ELF-1 (cell line): ENCODE results near the gene DHDDS.
"Not testable (repeated sequence)": the region's sequence is repeated elsewhere in the genome, so short reads cannot be mapped to it uniquely, and the experiment has no call there.

ENCODE experiments used
- DNase-seq: peaks from one replicate; pipeline ENCODE4 v3.0.0-alpha.2; 2016; ENCODE audit warnings: low read depth, low spot score

The DHDDS gene

DNA sequence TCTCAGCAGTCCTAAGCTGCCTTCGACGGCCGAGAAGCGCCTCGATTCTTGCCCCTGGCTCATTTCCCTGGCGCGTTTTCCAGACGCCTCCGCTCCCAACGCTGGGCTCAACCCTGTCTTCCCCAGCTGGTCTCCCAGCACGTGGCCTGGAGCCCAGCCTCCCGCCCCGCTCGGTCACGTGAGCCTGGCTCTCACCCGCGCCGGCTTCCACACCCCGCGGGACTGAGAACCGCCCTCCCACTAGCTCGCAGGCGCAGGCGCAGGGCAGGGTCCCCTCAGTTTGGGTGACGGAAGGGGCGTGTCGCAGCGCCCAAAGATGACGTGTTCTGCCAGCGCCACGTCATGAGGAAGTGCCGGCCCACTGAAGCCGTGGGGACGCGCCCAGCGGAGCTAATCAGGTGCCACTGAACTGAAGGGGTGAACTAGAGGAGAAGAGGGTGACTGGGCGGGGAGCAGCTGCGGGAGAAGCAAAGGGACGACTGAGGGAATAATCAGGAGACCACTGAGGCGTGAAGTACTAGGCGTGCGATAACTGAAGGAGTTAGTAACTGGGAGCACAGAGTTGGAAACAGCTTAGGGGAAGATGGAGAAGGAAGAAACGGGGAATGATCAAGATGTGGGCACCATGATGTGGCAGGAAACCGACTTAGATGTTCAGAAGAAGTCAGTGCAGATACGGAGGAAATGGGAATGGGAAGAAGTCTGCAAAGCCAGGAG, at the start of gene DHDDS:
Gene DHDDS, plus strand, starts transcription at position 343 of the 717 bp plus-strand sequence. CDS start 625 bp downstream, outside the sequence.
- peak; percentile 99 for DNase-seq

GRCh38 chr1:26384076-26384475, 48.0 kb upstream of the DHDDS start:
- no peak for DNase-seq

DNA sequence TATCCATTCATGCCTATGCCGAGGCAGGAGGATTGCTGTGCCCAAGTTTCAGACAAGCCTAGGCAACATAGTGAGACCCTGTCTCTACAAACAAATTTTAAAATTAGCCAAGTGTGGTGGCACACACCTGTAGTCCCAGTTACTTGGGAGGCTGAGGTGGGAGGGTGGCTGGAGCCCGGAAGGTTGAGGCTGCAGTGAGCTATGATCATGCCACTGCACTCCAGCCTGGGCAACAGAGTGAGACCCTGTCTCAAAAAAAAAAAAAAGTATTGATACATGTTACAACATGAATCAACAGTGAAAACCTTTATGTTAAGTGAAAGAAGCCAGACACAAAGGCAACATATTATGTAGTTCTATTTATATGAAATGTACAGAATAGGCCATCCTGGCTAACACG, 47.1 kb upstream of the DHDDS start:
- not testable (repeated sequence) for DNase-seq

- no peak for DNase-seq
Observed at GRCh38 chr1:26387447-26387846, 44.7 kb upstream of the DHDDS start.

DNA sequence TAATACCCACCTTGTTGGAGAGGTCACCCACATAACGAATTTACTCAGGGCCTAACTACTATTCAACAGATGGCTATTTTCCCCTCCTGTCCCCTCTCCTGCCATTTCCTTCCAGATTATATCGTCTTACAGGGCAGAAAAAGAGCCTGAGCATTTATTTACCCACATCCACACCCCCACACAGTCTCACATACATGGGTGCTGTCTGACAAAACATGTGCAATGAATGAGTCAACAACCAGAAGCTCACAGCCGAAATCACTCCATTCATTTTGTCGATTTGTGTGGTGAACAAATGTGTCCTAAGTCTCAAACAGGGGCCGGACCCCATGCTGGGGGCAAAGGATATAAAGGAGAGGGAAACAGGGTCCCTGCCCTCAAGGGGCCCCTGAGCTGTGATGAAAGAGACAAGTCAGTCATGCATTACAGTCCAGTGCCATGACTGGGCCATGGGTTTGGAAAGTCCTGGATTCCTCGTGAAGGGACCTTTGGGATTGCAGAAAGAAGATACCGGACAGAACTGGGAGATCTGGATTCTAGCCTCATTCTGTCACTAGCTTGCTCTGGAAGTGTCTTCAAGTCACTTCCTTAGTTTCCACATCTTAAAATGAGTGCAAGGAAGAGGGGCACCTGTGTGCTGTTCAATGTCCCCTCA, 43.2 kb upstream of the DHDDS start:
- DNase-seq, result no peak

DNA sequence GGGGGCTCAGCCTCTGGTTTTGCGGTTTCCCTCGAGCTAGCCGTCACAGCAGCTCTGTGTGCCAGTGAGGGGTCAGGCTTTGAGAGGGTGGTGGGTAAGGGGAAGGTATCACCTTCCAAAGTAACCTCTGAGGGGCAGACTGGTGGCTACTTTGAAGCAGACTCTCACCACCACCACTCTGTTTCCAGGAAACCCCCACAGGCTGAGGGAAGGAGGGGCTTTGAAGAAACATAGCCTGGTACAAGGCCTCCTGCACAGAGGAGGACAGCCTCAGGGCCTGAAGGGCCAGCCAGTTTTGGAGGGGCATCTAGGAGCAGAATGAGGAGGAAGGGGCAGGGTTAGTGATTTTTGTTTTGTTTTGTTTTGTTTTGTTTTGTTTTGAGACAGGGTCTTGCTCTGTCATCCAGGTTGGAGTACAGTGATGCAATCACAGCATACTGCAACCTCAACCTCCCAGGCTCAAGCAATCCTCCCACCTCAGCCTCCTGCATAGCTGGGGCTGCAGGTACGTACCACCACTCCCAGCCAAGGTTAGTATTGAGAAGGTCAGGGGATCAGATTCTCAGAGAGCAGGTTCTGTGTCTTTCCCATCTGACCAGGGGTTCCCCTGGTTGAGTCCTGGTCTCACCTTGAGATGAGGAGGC, 42.4 kb upstream of the DHDDS start:
- DNase-seq, result no peak

DNA sequence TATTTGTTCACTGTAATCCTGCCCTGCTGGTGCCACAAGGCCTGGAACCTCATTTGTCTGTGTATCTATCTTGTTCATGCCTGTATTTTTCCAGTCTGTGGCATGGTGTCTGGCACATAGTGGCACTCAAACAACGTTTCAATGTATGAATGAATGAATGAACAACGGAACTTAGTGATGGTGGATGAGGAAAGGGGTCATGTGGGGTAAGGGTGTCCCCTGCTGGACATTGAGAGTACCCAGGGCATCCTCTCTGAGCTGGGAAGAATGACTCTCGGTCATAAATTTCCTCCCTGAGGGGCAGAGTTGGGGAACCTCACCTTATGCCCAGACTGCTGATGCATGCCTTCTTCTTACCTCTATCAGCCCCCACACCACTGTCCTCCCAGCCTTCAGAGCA, 40.7 kb upstream of the DHDDS start:
- peak; percentile 64 for DNase-seq

DNA sequence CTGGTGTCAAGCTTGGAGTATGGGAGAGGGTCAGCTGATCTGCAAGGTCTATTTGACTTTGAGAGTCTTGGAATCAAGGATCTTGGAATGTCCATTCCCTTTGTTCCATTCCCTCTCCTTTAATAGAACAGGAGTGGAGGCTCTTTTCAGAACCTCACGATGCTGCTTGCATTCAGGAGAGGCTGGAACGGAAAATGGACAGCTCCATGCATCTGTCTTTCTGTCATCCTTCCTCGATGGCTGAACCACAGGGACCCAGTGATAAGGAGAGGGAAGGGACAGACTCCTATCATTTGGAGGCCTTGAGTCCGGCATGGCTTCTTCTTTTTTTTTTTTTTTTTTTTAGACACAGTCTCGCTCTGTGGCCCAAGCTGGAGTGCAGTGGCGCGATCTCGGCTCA, 36.4 kb upstream of the DHDDS start:
- no peak for DNase-seq

GRCh38 chr1:26399034-26399433, 33.1 kb upstream of the DHDDS start:
- no peak for DNase-seq

DNA sequence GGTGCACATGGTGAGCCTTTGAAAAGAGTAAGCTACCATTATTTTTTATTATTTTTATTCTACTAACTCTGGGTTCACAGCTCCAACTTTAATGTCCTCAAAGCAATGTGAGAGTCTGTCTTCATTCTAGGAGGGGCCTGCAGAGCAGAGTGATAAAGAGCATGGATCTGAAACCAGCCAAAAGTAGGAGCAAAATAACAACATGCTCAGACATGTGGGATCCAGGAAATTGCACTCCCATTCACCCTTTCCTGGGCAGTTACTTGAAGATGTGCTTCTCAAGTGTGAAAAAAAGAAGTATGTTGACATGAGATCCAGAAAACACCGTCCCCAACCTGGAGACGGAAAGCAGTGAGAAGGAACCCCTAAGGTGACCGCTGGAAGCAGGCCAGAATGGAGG, 30.2 kb upstream of the DHDDS start:
- no peak for DNase-seq

- DNase-seq, result no peak
Observed at GRCh38 chr1:26403656-26404055, 28.5 kb upstream of the DHDDS start.

GRCh38 chr1:26404641-26405040, 27.5 kb upstream of the DHDDS start:
- DNase-seq, result no peak

GRCh38 chr1:26405281-26405915, 26.7 kb upstream of the DHDDS start:
- no peak for DNase-seq

DNA sequence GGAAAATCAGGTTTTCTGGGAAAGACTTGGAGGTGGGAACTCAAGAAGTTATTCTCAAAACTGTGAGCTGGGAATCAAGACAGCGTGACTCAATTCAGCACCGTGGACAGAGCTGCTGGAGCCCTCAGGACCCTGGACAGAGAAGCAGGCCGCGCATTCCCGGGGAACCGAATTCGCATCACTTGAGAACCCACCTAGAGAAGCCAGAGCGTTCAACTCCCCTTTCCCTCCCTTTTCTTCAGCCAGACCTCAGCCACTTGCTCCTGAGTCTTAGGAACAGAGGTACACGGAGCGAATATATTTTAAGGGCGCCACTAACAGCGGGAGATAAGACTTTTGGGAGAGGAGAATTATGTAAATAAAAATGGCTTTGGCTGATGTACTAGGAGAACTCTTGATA, 23.5 kb upstream of the DHDDS start:
- peak; percentile 92 for DNase-seq

- DNase-seq, result peak; percentile 95
Observed at GRCh38 chr1:26409191-26409807, 22.8 kb upstream of the DHDDS start.

- peak; percentile 57 for DNase-seq
Observed at GRCh38 chr1:26410706-26411623, 21.2 kb upstream of the DHDDS start, which contains the start of gene LIN28A. Gene LIN28A (plus strand): TSS chr1:26410817. CDS start chr1:26410892, 75 bp downstream.

DNA sequence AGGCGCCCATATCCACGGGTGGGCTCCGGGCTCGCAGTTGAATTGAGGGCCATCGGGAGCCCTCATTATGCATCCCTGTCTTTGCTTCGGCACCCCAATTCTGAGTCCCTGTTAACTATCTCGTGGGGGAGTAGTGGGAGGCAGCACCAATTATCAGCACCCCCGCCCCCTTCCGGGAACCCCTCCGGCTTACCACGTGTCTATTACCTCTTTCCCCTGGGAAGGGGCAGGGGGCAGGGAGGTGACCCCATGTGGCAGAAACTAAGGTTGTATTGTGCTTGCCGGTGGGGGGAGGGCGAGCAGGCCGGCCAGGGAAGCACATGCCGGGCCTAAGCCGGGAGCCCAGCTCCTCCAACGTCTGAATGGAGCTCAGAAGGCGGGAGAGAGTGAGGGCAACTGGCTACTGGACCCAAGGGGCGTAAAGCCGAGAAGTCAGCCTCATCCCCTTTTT, 20.5 kb upstream of the DHDDS start:
- DNase-seq, result peak; percentile 60

DNA sequence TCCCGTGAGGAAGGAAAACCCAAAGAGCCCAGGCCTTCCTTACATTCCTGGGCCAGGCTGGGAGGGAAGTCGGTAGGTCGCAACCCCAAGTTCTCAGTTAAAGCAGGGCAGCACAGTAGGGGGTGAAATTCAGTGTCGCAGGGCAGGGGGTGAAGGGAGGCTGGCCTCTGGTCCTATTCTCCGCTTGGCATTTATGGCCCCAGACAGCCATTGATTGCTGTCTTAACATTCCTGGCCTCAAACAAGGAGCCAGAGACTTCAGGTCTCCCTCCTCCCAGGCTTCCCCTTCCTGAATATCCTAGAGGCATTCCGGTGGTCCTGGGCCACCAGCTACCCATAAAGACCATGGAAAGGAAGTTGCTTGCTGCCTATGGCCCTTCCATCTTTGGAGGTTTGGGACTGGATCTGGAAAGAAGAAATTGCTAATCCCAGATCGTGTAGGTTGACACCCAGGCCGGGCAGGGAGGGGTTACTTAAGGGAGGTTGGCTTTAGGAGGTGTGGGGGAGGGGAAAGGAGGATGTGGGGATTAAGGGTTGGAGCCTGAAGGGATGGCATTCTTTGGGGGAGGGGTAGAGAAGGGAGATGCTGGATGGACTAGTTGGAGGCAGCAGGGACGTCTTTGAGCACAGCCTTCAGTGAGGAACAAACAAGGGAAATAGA, 19.8 kb upstream of the DHDDS start:
- DNase-seq, result peak; percentile 96

- DNase-seq, result no peak
Observed at GRCh38 chr1:26413031-26413430, 19.1 kb upstream of the DHDDS start.
